Glutamatergic neuron (in vitro differentiated cells): ENCODE measurements around the gene DPH7. TPM values are rescaled to one million over a fixed set of nuclear protein-coding genes. Genes with fewer than 3 reads are reported as not detected.

ENCODE experiments used
- DNase-seq: peaks from one replicate; pipeline ENCODE4 v3.0.0; 2022
- H3K27ac Mint-ChIP-seq: one replicate; pipeline ENCODE4 v1.8.0; 2020; ENCODE audit warnings: mild to moderate bottlenecking, mixed read lengths, inconsistent platforms; ENCODE audit not compliant: unreplicated experiment
- H3K27me3 Mint-ChIP-seq: one replicate; pipeline ENCODE4 v1.8.0; 2020; ENCODE audit warnings: mild to moderate bottlenecking, moderate library complexity, mixed read lengths, inconsistent platforms; ENCODE audit not compliant: unreplicated experiment
- H3K36me3 Mint-ChIP-seq: one replicate; pipeline ENCODE4 v1.8.0; 2020; ENCODE audit warnings: mild to moderate bottlenecking, mixed read lengths, inconsistent platforms; ENCODE audit not compliant: unreplicated experiment
- H3K4me1 Mint-ChIP-seq: one replicate; pipeline ENCODE4 v1.8.0; 2020; ENCODE audit warnings: mild to moderate bottlenecking, low read depth, mixed read lengths, inconsistent platforms; ENCODE audit not compliant: unreplicated experiment
- H3K4me3 Mint-ChIP-seq: one replicate; pipeline ENCODE4 v1.8.0; 2020; ENCODE audit warnings: mild to moderate bottlenecking, mixed read lengths, inconsistent platforms; ENCODE audit not compliant: unreplicated experiment
- H3K9me3 Mint-ChIP-seq: one replicate; pipeline ENCODE4 v1.8.0; 2020; ENCODE audit warnings: mild to moderate bottlenecking, moderate library complexity, mixed read lengths, inconsistent platforms; ENCODE audit not compliant: unreplicated experiment
- total RNA-seq: library from RNA; stranded (reverse); fragmentation: NEBNext Ultra II Directional; extraction: Animal tissue kit (Norgen Biotek cat#: 25700); gene quantifications from one replicate; pipeline ENCODE4 v1.2.1, GENCODE V29; 2021; ENCODE audit not compliant: unreplicated experiment
- TF ChIP-seq, protein P1 (sequence below): fragments of 200-600 bp; sonication (generic); IDR thresholded peaks from one replicate; pipeline ENCODE4 v1.5.0; 2021; ENCODE audit not compliant: partially characterized antibody, unreplicated experiment

The DPH7 gene
- total RNA-seq, 1 donor from 2014 or later = 64.6 TPM

DNA sequence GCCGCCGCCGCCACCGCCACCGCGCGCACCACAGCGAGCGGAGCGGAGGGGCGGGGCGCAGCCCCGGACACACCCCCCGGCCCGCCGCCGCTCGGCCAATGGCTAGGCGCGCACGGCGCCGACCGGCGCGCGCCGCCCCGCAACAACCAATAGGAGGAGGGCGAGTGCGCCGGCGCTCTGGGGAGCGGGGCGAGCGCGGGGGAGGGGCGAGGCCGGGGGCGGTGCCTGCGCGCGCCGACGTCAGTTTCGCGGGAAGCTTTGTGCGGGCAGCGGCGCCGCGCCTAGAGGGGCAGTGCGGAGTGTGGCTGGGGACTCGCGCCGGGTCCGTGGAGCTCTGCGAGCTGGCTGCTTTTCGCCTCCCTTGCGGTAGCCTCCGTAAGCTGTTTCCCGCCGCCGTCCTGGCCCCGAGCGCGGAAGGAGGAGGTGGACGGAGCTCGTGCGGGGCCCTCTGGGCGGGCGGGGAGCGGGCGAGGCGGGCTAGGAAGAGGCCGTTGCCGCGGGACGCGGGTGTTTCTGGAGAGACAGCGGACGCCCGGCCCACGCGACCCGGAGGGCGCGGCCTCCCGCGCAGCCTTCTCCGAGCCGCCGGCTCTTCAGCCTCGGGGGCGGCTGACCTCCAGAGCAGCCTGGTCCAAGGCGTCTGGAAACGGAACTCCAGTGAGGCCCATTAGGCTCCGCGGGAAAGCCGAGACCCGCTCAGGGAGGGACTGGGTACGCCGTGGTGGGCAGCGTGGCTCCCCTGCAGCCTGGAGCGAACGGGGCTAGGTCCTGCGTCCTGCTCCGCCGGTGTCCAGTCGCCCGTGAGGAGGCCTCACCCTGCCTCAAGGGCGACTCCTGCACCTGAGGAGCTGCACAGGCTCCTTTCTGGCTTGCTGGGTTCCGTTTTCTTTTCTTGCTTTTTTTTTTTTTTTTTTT is 12.0 kb upstream of the DPH7 start, which contains the start of gene ZMYND19:
ZMYND19 (minus strand) TSS at position 44 of the 915 bp plus-strand sequence. CDS start 249 bp downstream, outside the sequence.
- peak; percentile 93 for DNase-seq
- H3K27ac Mint-ChIP-seq = peak within 1 kb of the TSS; percentile 92
- H3K36me3 Mint-ChIP-seq = no peaks in the 10 kb centered on the region
- H3K9me3 Mint-ChIP-seq = peaks cover 7% of the 10 kb centered on the region
- H3K27me3 Mint-ChIP-seq = peaks cover 1% of the 10 kb centered on the region
- peaks cover 3% of the 10 kb centered on the region for H3K4me1 Mint-ChIP-seq
- TF ChIP-seq, protein P1, sequence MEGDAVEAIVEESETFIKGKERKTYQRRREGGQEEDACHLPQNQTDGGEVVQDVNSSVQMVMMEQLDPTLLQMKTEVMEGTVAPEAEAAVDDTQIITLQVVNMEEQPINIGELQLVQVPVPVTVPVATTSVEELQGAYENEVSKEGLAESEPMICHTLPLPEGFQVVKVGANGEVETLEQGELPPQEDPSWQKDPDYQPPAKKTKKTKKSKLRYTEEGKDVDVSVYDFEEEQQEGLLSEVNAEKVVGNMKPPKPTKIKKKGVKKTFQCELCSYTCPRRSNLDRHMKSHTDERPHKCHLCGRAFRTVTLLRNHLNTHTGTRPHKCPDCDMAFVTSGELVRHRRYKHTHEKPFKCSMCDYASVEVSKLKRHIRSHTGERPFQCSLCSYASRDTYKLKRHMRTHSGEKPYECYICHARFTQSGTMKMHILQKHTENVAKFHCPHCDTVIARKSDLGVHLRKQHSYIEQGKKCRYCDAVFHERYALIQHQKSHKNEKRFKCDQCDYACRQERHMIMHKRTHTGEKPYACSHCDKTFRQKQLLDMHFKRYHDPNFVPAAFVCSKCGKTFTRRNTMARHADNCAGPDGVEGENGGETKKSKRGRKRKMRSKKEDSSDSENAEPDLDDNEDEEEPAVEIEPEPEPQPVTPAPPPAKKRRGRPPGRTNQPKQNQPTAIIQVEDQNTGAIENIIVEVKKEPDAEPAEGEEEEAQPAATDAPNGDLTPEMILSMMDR = no peak
- H3K4me3 Mint-ChIP-seq = peak within 1 kb of the TSS; percentile 98

DNA sequence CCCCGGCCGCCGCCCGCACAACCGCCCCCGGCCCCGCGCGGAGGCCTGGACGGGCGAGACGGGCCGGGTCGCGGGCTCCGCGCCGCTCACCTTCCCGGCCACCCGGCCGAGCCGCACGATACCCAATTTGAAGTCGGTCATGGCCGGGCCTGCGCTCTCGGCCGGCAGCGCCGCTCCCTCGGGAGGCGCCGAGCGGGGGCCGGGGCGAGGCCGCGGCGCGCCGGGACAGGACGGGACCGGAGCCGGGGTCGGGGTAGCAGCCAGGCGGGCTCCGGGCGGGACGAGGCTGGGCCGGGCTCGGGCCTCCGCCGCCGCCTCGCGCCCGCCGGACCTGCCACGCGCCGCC is 11.4 kb upstream of the DPH7 start:
- TF ChIP-seq, protein P1 = no peak
- Mint-ChIP-seq H3K36me3 (no peaks in the 10 kb centered on the region), H3K27me3 (peaks cover 1% of the 10 kb centered on the region), H3K9me3 (peaks cover 7% of the 10 kb centered on the region), H3K4me1 (peaks cover 3% of the 10 kb centered on the region), H3K4me3 (no peak overlapping the region), H3K27ac (no peak overlapping the region)
- no peak for DNase-seq

- Mint-ChIP-seq H3K27me3 (peaks cover 1% of the 10 kb centered on the region), H3K9me3 (peaks cover 7% of the 10 kb centered on the region), H3K36me3 (no peaks in the 10 kb centered on the region), H3K4me1 (peaks cover 3% of the 10 kb centered on the region), H3K4me3 (peak overlapping the region; percentile 87), H3K27ac (no peak overlapping the region)
- DNase-seq = peak; percentile 49
- TF ChIP-seq, protein P1 = no peak
Observed at GRCh38 chr9:137589441-137590122, 10.9 kb upstream of the DPH7 start.

DNA sequence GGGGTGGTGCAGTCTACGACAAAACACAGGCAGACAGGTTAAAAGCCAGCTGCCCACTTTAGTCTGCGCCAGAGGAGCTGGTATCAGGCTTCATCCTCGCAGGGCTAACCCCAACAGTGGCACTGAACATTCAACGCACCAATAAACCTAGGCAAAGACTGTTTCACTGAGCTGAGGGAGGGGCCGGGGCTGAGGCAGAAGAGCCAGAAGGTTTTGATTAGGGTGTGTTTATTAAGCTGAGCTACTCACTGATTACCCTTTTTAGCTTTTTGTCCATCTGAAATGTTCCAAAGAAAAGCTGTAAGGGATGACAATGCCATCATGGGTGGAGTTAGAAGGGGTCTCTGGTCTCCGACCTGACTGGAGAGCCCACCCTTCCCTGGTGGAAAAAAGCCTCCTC is 10.2 kb upstream of the DPH7 start:
- Mint-ChIP-seq H3K4me3 (peak overlapping the region; percentile 87), H3K27ac (no peak overlapping the region), H3K4me1 (peaks cover 3% of the 10 kb centered on the region), H3K9me3 (peaks cover 7% of the 10 kb centered on the region), H3K36me3 (no peaks in the 10 kb centered on the region), H3K27me3 (peaks cover 3% of the 10 kb centered on the region)
- DNase-seq = no peak
- TF ChIP-seq, protein P1 = no peak
